ENCODE data around the gene LARP1. TPM values are rescaled to one million over a fixed set of nuclear protein-coding genes. Genes with fewer than 3 reads are reported as not detected.

Gene LARP1
- polyA plus RNA-seq, 1 donor (not counting 4 experiments of a cell fraction or from before 2014, with no cell fraction given) = 65.6 TPM

DNA sequence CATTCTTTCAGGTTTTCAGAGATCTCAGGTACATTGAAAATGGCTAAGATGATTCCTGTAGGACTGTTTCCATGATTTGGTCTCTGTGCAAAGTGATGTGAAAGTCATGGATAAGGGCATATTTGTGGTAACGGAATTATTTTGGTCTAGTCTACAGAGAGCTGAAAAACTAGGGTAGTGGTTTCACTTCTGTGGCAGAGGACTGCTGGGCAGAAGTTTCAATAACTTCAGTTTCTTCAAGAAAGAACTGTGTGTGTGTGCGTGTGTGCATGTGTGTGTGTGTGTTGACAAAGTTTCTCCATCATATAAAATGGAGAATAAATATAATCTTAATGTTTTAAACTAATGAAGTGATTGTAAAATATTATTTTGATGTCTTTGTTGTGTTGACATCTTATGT, 107.6 kb downstream of the LARP1 start:
- H3K9ac ChIP-seq (ENCODE audit: control insufficient read depth, extremely low read depth, insufficient read depth, low read length) = no peak overlapping the region
- no peaks in the 10 kb centered on the region for H3K9me1 ChIP-seq (ENCODE audit: control insufficient read depth, extremely low read depth, insufficient read depth, low read length)
- no peaks in the 10 kb centered on the region for H4K20me1 ChIP-seq (ENCODE audit: control insufficient read depth, extremely low read depth, insufficient read depth, low read length)
- H3K27me3 ChIP-seq (ENCODE audit: control insufficient read depth, extremely low read depth, insufficient read depth, low read length) = no peaks in the 10 kb centered on the region
- no peak overlapping the region for H3K27ac ChIP-seq (ENCODE audit: control insufficient read depth, insufficient read depth, low read length)
- dilution Hi-C loops (cut with MboI; ENCODE audit: extremely low pct_ligation_motif_present, low sequenced_read_pairs) = no loop called here
- DNase-seq (ENCODE audit: low read depth, low spot score) (no peak), FAIRE-seq (no peak)
- no peak overlapping the region for H2AFZ ChIP-seq (ENCODE audit: control insufficient read depth, low read length)
- H3K79me2 ChIP-seq (ENCODE audit: control insufficient read depth, insufficient read depth, low read length) = peaks cover 67% of the 10 kb centered on the region
- no peak overlapping the region for H3K4me3 ChIP-seq (ENCODE audit: control insufficient read depth in 2 of 3, extremely low read depth in 1 of 3, insufficient read depth in 2 of 3, low read depth in 1 of 3, low read length in 3 of 3)
- peaks cover 12% of the 10 kb centered on the region for H3K4me1 ChIP-seq (ENCODE audit: control insufficient read depth, extremely low read depth, insufficient read depth, low read length)
- no peak overlapping the region for H3K4me2 ChIP-seq (ENCODE audit: control insufficient read depth, extremely low read depth, insufficient read depth, low read depth, low read length)
- H3K36me3 ChIP-seq (ENCODE audit: control insufficient read depth in 2 of 2, extremely low read depth in 1 of 2, insufficient read depth in 2 of 2, low read length in 2 of 2) = peaks cover 4 to 20% of the 10 kb centered on the region in 2 experiments
- H3K9me3 ChIP-seq (ENCODE audit: control insufficient read depth, low read depth, low read length) = no peaks in the 10 kb centered on the region
- TF ChIP-seq CTCF (optimal IDR thresholded peaks at IDR 0.05 in 1 of 3, IDR thresholded peaks at IDR 0.05 in 1 of 3, conservative IDR thresholded peaks at IDR 0.05 in 1 of 3; ENCODE audit: extremely low read depth in 1 of 3, insufficient read depth in 2 of 3, low read length in 3 of 3) (no peak), EZH2 (IDR thresholded peaks at IDR 0.05; ENCODE audit: low read length) (no peak)

- DNase-seq (ENCODE audit: low read depth, low spot score) (no peak), FAIRE-seq (no peak)
- Histone ChIP-seq H3K9me3 (ENCODE audit: control insufficient read depth, low read depth, low read length) (no peaks in the 10 kb centered on the region), H3K36me3 (ENCODE audit: control insufficient read depth in 2 of 2, extremely low read depth in 1 of 2, insufficient read depth in 2 of 2, low read length in 2 of 2) (peaks cover 5 to 22% of the 10 kb centered on the region in 2 experiments), H3K4me3 (ENCODE audit: control insufficient read depth in 2 of 3, extremely low read depth in 1 of 3, insufficient read depth in 2 of 3, low read depth in 1 of 3, low read length in 3 of 3) (no peak overlapping the region), H3K4me1 (ENCODE audit: control insufficient read depth, extremely low read depth, insufficient read depth, low read length) (peaks cover 12% of the 10 kb centered on the region), H3K27me3 (ENCODE audit: control insufficient read depth, extremely low read depth, insufficient read depth, low read length) (no peaks in the 10 kb centered on the region), H4K20me1 (ENCODE audit: control insufficient read depth, extremely low read depth, insufficient read depth, low read length) (peaks cover under 1% of the 10 kb centered on the region), H3K9ac (ENCODE audit: control insufficient read depth, extremely low read depth, insufficient read depth, low read length) (no peak overlapping the region), H3K9me1 (ENCODE audit: control insufficient read depth, extremely low read depth, insufficient read depth, low read length) (no peaks in the 10 kb centered on the region), H3K79me2 (ENCODE audit: control insufficient read depth, insufficient read depth, low read length) (peaks cover 67% of the 10 kb centered on the region), H3K27ac (ENCODE audit: control insufficient read depth, insufficient read depth, low read length) (no peak overlapping the region), H2AFZ (ENCODE audit: control insufficient read depth, low read length) (no peak overlapping the region), H3K4me2 (ENCODE audit: control insufficient read depth, extremely low read depth, insufficient read depth, low read depth, low read length) (no peak overlapping the region)
- dilution Hi-C loops (cut with MboI; ENCODE audit: extremely low pct_ligation_motif_present, low sequenced_read_pairs) = no loop called here
- TF ChIP-seq EZH2 (IDR thresholded peaks at IDR 0.05; ENCODE audit: low read length) (no peak), CTCF (optimal IDR thresholded peaks at IDR 0.05 in 1 of 3, IDR thresholded peaks at IDR 0.05 in 1 of 3, conservative IDR thresholded peaks at IDR 0.05 in 1 of 3; ENCODE audit: extremely low read depth in 1 of 3, insufficient read depth in 2 of 3, low read length in 3 of 3) (no peak)
These were observed 108.3 kb downstream of the LARP1 start for GRCh38 chr5:154863291-154864080.
